Measurements from ENCODE around the gene JAM3.
"Not testable (repeated sequence)": the region's sequence is repeated elsewhere in the genome, so short reads cannot be mapped to it uniquely, and the experiment has no call there.

Gene JAM3

DNA sequence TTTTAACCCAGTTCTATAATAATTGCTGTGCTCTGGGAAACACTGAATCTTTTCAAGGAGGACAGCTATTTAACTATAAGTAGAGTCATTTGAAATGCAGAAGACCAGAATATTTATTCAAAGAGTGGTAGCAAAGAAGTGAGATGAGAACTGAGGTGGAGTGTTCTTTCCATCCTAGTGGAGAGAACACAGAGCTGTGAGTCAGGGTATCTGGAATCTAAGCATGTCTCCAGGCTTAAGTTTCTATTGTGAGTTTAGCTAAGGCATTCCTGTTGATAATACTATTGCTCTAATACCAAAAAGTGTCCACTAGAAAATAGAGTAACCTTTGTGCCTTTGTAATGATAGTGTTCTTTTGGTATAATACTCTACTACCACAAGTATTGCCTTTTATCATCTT lies 32.4 kb downstream of the JAM3 start:
- Histone ChIP-seq H3K4me2 (ENCODE audit: low read depth, low read length) (no peak overlapping the region), H3K4me3 (ENCODE audit: low read length) (no peak overlapping the region), H3K79me2 (ENCODE audit: low read length) (no peaks in the 10 kb centered on the region), H3K27me3 (replicated peaks; ENCODE audit: insufficient read depth, low read length) (no peaks in the 10 kb centered on the region), H3F3A (ENCODE audit: insufficient read depth, low read length) (no peaks in the 10 kb centered on the region), H3K9me2 (replicated peaks; ENCODE audit: insufficient read depth, low read length) (no peaks in the 10 kb centered on the region), H3K36me3 (replicated peaks; ENCODE audit: insufficient read depth, low read length) (no peaks in the 10 kb centered on the region), H3K27ac (ENCODE audit: low read length) (no peak overlapping the region), H3K9ac (ENCODE audit: low read length) (no peak overlapping the region), H2AFZ (ENCODE audit: low read length) (no peak overlapping the region), H3K9me3 (replicated peaks; ENCODE audit: insufficient read depth, low read length) (no peaks in the 10 kb centered on the region), H4K20me1 (ENCODE audit: insufficient read depth, low read length) (no peaks in the 10 kb centered on the region), H3K4me1 (ENCODE audit: low read length) (no peaks in the 10 kb centered on the region)
- TF ChIP-seq EZH2phosphoT487 (IDR thresholded peaks at IDR 0.05; ENCODE audit: low read length) (no peak), EZH2 (optimal IDR thresholded peaks at IDR 0.05; ENCODE audit: low read depth, low read length) (no peak)
- TF ChIP-seq, protein P1, sequence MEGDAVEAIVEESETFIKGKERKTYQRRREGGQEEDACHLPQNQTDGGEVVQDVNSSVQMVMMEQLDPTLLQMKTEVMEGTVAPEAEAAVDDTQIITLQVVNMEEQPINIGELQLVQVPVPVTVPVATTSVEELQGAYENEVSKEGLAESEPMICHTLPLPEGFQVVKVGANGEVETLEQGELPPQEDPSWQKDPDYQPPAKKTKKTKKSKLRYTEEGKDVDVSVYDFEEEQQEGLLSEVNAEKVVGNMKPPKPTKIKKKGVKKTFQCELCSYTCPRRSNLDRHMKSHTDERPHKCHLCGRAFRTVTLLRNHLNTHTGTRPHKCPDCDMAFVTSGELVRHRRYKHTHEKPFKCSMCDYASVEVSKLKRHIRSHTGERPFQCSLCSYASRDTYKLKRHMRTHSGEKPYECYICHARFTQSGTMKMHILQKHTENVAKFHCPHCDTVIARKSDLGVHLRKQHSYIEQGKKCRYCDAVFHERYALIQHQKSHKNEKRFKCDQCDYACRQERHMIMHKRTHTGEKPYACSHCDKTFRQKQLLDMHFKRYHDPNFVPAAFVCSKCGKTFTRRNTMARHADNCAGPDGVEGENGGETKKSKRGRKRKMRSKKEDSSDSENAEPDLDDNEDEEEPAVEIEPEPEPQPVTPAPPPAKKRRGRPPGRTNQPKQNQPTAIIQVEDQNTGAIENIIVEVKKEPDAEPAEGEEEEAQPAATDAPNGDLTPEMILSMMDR (IDR thresholded peaks at IDR 0.05; ENCODE audit: low read length) = no peak
- DNase-seq = no peak

DNA sequence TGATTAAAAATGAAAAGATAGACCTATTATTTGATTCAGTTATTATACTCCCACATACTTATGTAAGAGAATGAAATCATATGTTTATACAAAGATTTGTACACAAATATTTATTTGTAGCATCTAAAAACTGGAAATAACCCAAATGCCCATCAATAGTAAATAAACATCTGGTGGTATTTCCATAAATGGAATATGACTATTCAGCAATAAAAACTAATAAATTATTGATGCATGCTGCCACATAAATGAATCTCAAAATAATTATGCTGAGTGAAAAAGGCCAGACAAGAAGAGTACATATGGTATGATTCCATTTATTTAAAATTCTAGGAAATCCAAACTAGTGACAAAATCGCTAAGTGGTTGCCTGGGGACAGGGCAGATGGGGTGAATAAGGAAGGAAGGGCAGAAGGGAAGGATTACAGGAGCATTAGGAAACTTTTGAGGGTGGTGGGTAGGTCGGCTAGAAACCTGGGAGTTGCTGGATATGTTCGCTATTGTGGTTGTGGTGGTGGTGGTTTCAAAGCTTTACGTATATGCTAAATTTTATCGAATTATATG lies 41.5 kb downstream of the JAM3 start:
- Histone ChIP-seq H3F3A (ENCODE audit: insufficient read depth, low read length) (no peaks in the 10 kb centered on the region), H3K36me3 (replicated peaks; ENCODE audit: insufficient read depth, low read length) (no peaks in the 10 kb centered on the region), H3K27me3 (replicated peaks; ENCODE audit: insufficient read depth, low read length) (no peaks in the 10 kb centered on the region), H3K79me2 (ENCODE audit: low read length) (no peaks in the 10 kb centered on the region), H2AFZ (ENCODE audit: low read length) (no peak overlapping the region), H3K4me1 (ENCODE audit: low read length) (no peaks in the 10 kb centered on the region), H3K27ac (ENCODE audit: low read length) (no peak overlapping the region), H4K20me1 (ENCODE audit: insufficient read depth, low read length) (no peaks in the 10 kb centered on the region), H3K4me2 (ENCODE audit: low read depth, low read length) (no peak overlapping the region), H3K9me3 (replicated peaks; ENCODE audit: insufficient read depth, low read length) (no peaks in the 10 kb centered on the region), H3K9ac (ENCODE audit: low read length) (no peak overlapping the region), H3K4me3 (ENCODE audit: low read length) (no peak overlapping the region), H3K9me2 (replicated peaks; ENCODE audit: insufficient read depth, low read length) (no peaks in the 10 kb centered on the region)
- DNase-seq = no peak
- no peak for TF ChIP-seq EZH2phosphoT487 (IDR thresholded peaks at IDR 0.05; ENCODE audit: low read length)
- TF ChIP-seq EZH2 (optimal IDR thresholded peaks at IDR 0.05; ENCODE audit: low read depth, low read length) = no peak
- TF ChIP-seq, protein P1 (IDR thresholded peaks at IDR 0.05; ENCODE audit: low read length) = no peak

DNA sequence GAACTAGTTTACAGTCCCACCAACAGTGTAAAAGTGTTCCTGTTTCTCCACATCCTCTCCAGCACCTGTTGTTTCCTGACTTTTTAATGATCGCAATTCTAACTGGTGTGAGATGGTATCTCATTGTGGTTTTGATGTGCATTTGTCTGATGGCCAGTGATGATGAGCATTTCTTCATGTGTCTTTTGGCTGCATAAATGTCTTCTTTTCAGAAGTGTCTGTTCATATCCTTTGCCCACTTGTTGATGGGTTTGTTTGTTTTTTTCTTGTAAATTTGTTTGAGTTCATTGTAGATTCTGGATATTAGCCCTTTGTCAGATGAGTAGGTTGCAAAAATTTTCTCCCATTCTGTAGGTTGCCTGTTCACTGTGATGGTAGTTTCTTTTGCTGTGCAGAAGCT lies 44.9 kb downstream of the JAM3 start:
- not testable (repeated sequence) for DNase-seq; H4K20me1 ChIP-seq (ENCODE audit: insufficient read depth, low read length); H3K27me3 ChIP-seq (replicated peaks; ENCODE audit: insufficient read depth, low read length); H3K27ac ChIP-seq (ENCODE audit: low read length); H2AFZ ChIP-seq (ENCODE audit: low read length); H3K9me2 ChIP-seq (replicated peaks; ENCODE audit: insufficient read depth, low read length); H3K4me3 ChIP-seq (ENCODE audit: low read length); H3K36me3 ChIP-seq (replicated peaks; ENCODE audit: insufficient read depth, low read length); H3K4me1 ChIP-seq (ENCODE audit: low read length); H3K9me3 ChIP-seq (replicated peaks; ENCODE audit: insufficient read depth, low read length); H3K4me2 ChIP-seq (ENCODE audit: low read depth, low read length); H3K9ac ChIP-seq (ENCODE audit: low read length); H3F3A ChIP-seq (ENCODE audit: insufficient read depth, low read length); H3K79me2 ChIP-seq (ENCODE audit: low read length)

DNA sequence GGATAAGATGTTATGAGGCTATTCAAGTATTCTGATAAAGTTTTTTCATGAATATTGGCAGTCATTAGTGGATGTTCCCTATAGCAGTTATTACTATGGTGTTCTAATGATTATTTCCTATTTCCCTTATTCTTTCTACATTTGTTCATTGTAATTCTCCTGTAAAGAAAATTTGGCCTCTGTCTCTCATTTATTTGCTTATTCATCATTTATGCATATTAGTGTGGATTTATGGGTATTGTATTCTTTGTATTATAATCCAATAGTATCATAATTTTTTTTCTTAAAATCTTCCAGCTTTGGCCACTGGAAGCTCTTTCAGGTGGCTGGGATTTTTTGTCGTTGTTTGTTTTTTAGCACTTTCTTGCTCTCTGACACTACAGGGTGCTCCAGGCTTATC lies 47.3 kb downstream of the JAM3 start:
- Histone ChIP-seq H3K27me3 (replicated peaks; ENCODE audit: insufficient read depth, low read length) (no peaks in the 10 kb centered on the region), H3K9ac (ENCODE audit: low read length) (no peak overlapping the region), H3K9me2 (replicated peaks; ENCODE audit: insufficient read depth, low read length) (no peaks in the 10 kb centered on the region), H3K4me2 (ENCODE audit: low read depth, low read length) (no peak overlapping the region), H3K27ac (ENCODE audit: low read length) (no peak overlapping the region), H3K4me3 (ENCODE audit: low read length) (no peak overlapping the region), H3F3A (ENCODE audit: insufficient read depth, low read length) (no peaks in the 10 kb centered on the region), H2AFZ (ENCODE audit: low read length) (no peak overlapping the region), H3K4me1 (ENCODE audit: low read length) (no peaks in the 10 kb centered on the region), H3K9me3 (replicated peaks; ENCODE audit: insufficient read depth, low read length) (no peaks in the 10 kb centered on the region), H3K79me2 (ENCODE audit: low read length) (no peaks in the 10 kb centered on the region), H4K20me1 (ENCODE audit: insufficient read depth, low read length) (no peaks in the 10 kb centered on the region), H3K36me3 (replicated peaks; ENCODE audit: insufficient read depth, low read length) (no peaks in the 10 kb centered on the region)
- no peak for DNase-seq
- TF ChIP-seq EZH2phosphoT487 (IDR thresholded peaks at IDR 0.05; ENCODE audit: low read length) (no peak), EZH2 (optimal IDR thresholded peaks at IDR 0.05; ENCODE audit: low read depth, low read length) (no peak)
- TF ChIP-seq, protein P1 (IDR thresholded peaks at IDR 0.05; ENCODE audit: low read length) = no peak
